HFFc6 (cell line): Measurements from ENCODE around the gene HTATSF1. TPM values are rescaled to one million over a fixed set of nuclear protein-coding genes. Genes with fewer than 3 reads are reported as not detected.

Experiments used
- DNase-seq: peaks from one replicate; pipeline ENCODE4 v3.0.0-alpha.2; 2018
- H3K27ac Mint-ChIP-seq: 2 replicates; pipeline ENCODE4 v1.8.0; 2020; ENCODE audit warnings: mild to moderate bottlenecking, mixed read lengths
- H3K27me3 Mint-ChIP-seq: 2 replicates; pipeline ENCODE4 v1.8.0; 2021; ENCODE audit warnings: mild to moderate bottlenecking, moderate library complexity, mixed read lengths; ENCODE audit not compliant: insufficient read depth
- H3K36me3 Mint-ChIP-seq: 2 replicates; pipeline ENCODE4 v1.8.0; 2021; ENCODE audit warnings: low read depth, mixed read lengths
- H3K4me1 Mint-ChIP-seq: 2 replicates; pipeline ENCODE4 v1.8.0; 2020; ENCODE audit warnings: low read depth, mixed read lengths
- H3K4me3 Mint-ChIP-seq: 2 replicates; pipeline ENCODE4 v1.8.0; 2020; ENCODE audit warnings: mild to moderate bottlenecking, moderate library complexity, mixed read lengths
- H3K9me3 Mint-ChIP-seq: 2 replicates; pipeline ENCODE4 v1.8.0; 2020; ENCODE audit warnings: mild to moderate bottlenecking, mixed read lengths
- CTCF ChIP-seq: fragments of 200-600 bp; sonication (generic); IDR thresholded peaks from 2 replicates; pipeline ENCODE4 v1.5.0; 2021; ENCODE audit warnings: antibody characterized with exemption, mild to moderate bottlenecking
- microRNA-seq: library from miRNA; unstranded; fragments of <30 nt; microRNA quantifications from one replicate; pipeline ENCODE4, GENCODE V29; 2019
- total RNA-seq, 6 experiments: library from RNA; stranded (reverse); fragmentation: NEBNext Ultra II Directional; extraction: Animal tissue kit (Norgen Biotek cat#: 25700); gene quantifications; 2 replicates in 1 of 6; 3 replicates in 5 of 6; pipeline ENCODE4 v1.2.3, GENCODE V29; 2021

HTATSF1 gene
- total RNA-seq, 6 experiments from 2014 or later, result 31.9 to 37.7 (median 33.0) TPM

- no peaks in the 10 kb centered on the region for H3K4me1 Mint-ChIP-seq
- H3K9me3 Mint-ChIP-seq, result no peaks in the 10 kb centered on the region
- no peak overlapping the region for H3K4me3 Mint-ChIP-seq
- H3K27ac Mint-ChIP-seq, result no peak overlapping the region
- H3K36me3 Mint-ChIP-seq, result no peaks in the 10 kb centered on the region
- no peak for DNase-seq
- H3K27me3 Mint-ChIP-seq, result peaks cover 9% of the 10 kb centered on the region
- TF ChIP-seq CTCF, result no peak
Measured at GRCh38 chrX:136551410-136551809, 54.0 kb downstream of the HTATSF1 start.

- H3K9me3 Mint-ChIP-seq, result no peaks in the 10 kb centered on the region
- TF ChIP-seq CTCF, result no peak
- no peak for DNase-seq
- no peaks in the 10 kb centered on the region for H3K4me1 Mint-ChIP-seq
- no peak overlapping the region for H3K4me3 Mint-ChIP-seq
- no peaks in the 10 kb centered on the region; the same call in 1 of the 2 replicates for H3K27me3 Mint-ChIP-seq
- no peaks in the 10 kb centered on the region for H3K36me3 Mint-ChIP-seq
- H3K27ac Mint-ChIP-seq, result no peak overlapping the region
Measured at GRCh38 chrX:136555694-136556093, 58.3 kb downstream of the HTATSF1 start.

Small RNA genes within 50 kb of the gene (microRNA-seq; reads per million reads assigned to microRNA genes)
- gene MIR934, result not detected

Other genes starting within 250 kb of the HTATSF1 start
- 10 to 100 TPM; 26.9 to 30.5 (median 28.7) TPM for gene MAP7D3, start 246.2 kb upstream of the HTATSF1 start, total RNA-seq
- gene ADGRG4, start 196.6 kb upstream of the HTATSF1 start, total RNA-seq, result under 1 TPM in 1 of 6 experiments, not detected in 5; 0.05 TPM
- gene BRS3, start 9.6 kb upstream of the HTATSF1 start, total RNA-seq, result not detected
- gene VGLL1, start 34.6 kb downstream of the HTATSF1 start, total RNA-seq, result not detected
- not detected for gene CD40LG, start 150.6 kb downstream of the HTATSF1 start, total RNA-seq